ENCODE measurements around the gene MAP4K1.
"Not testable (repeated sequence)": the region's sequence is repeated elsewhere in the genome, so short reads cannot be mapped to it uniquely, and the experiment has no call there.

MAP4K1 gene

DNA sequence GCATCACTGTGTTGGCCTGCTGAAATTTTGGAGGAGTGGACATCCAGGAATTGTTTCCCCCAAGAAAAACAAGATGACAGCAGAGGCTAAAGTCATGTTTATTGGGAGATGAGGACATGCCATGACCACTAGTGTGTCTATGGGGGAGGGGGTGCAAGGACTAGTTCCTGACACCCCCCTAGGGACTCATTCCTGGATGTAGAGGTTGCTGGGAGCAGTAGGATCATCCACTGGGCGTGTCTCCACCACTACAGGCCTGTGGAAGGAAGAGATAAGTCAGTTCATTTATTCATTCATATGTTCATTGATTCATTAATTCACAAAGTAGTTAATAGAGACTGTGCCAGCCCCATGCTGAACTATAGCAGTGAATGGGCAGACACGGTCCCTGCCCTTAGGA, 30.2 kb downstream of the MAP4K1 start:
- no peak for DNase-seq (ENCODE audit: low read depth)
- H3K4me3 ChIP-seq (ENCODE audit: low read depth, low read length), result no peak overlapping the region
- TF ChIP-seq CTCF (IDR thresholded peaks at IDR 0.05; ENCODE audit: insufficient read depth, low read depth, low read length, missing control alignments), result no peak

GRCh38 chr19:38583985-38584305, 33.8 kb downstream of the MAP4K1 start:
- DNase-seq (ENCODE audit: low read depth), result no peak
- TF ChIP-seq CTCF (IDR thresholded peaks at IDR 0.05; ENCODE audit: insufficient read depth, low read depth, low read length, missing control alignments), result no peak
- no peak overlapping the region for H3K4me3 ChIP-seq (ENCODE audit: low read depth, low read length)

- no peak for TF ChIP-seq CTCF (IDR thresholded peaks at IDR 0.05; ENCODE audit: insufficient read depth, low read depth, low read length, missing control alignments)
- no peak overlapping the region for H3K4me3 ChIP-seq (ENCODE audit: low read depth, low read length)
- DNase-seq (ENCODE audit: low read depth), result peak; percentile 89
Measured at GRCh38 chr19:38583219-38583984, 34.4 kb downstream of the MAP4K1 start.

- no peak for DNase-seq (ENCODE audit: low read depth)
- no peak for TF ChIP-seq CTCF (IDR thresholded peaks at IDR 0.05; ENCODE audit: insufficient read depth, low read depth, low read length, missing control alignments)
- no peak overlapping the region for H3K4me3 ChIP-seq (ENCODE audit: low read depth, low read length)
Measured at GRCh38 chr19:38580080-38580479, 37.7 kb downstream of the MAP4K1 start.

DNA sequence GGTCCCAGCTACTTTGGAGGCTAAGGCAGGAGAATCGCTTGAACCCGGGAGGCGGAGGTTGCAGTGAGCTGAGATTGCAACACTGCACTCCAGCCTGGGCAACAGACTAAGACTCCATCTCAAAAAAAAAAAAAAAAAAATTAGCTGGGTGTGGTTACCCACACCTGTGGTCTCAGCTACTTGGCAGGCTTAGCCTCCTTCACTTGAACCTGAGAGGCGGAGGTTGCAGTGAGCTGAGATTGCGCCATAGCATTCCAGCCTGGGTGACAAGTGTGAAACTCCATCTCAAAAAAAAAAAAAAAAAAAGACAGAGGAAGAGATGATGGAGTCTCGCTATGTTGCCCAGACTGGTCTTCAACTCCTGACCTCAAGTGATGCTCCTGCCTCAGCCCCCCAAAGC, 38.4 kb downstream of the MAP4K1 start:
- DNase-seq (ENCODE audit: low read depth); H3K4me3 ChIP-seq (ENCODE audit: low read depth, low read length): not testable (repeated sequence)

- DNase-seq (ENCODE audit: low read depth), result no peak
- H3K4me3 ChIP-seq (ENCODE audit: low read depth, low read length), result no peak overlapping the region
- TF ChIP-seq CTCF (IDR thresholded peaks at IDR 0.05; ENCODE audit: insufficient read depth, low read depth, low read length, missing control alignments), result no peak
Measured at GRCh38 chr19:38577826-38578225, 39.9 kb downstream of the MAP4K1 start.

GRCh38 chr19:38571682-38572081, 46.1 kb downstream of the MAP4K1 start:
- TF ChIP-seq CTCF (IDR thresholded peaks at IDR 0.05; ENCODE audit: insufficient read depth, low read depth, low read length, missing control alignments), result peak; percentile 3
- DNase-seq (ENCODE audit: low read depth), result no peak
- H3K4me3 ChIP-seq (ENCODE audit: low read depth, low read length), result no peak overlapping the region

All from GM12865 (cell line).